Non-pigmented ciliary epithelial cell (primary cell): ENCODE results near the gene CDAN1.
"Not testable (repeated sequence)": the region's sequence is repeated elsewhere in the genome, so short reads cannot be mapped to it uniquely, and the experiment has no call there.

Experiments used
- DNase-seq: peaks from one replicate; pipeline ENCODE4 v3.0.0-alpha.2; 2010; ENCODE audit warnings: low read depth

The CDAN1 gene, protein sequence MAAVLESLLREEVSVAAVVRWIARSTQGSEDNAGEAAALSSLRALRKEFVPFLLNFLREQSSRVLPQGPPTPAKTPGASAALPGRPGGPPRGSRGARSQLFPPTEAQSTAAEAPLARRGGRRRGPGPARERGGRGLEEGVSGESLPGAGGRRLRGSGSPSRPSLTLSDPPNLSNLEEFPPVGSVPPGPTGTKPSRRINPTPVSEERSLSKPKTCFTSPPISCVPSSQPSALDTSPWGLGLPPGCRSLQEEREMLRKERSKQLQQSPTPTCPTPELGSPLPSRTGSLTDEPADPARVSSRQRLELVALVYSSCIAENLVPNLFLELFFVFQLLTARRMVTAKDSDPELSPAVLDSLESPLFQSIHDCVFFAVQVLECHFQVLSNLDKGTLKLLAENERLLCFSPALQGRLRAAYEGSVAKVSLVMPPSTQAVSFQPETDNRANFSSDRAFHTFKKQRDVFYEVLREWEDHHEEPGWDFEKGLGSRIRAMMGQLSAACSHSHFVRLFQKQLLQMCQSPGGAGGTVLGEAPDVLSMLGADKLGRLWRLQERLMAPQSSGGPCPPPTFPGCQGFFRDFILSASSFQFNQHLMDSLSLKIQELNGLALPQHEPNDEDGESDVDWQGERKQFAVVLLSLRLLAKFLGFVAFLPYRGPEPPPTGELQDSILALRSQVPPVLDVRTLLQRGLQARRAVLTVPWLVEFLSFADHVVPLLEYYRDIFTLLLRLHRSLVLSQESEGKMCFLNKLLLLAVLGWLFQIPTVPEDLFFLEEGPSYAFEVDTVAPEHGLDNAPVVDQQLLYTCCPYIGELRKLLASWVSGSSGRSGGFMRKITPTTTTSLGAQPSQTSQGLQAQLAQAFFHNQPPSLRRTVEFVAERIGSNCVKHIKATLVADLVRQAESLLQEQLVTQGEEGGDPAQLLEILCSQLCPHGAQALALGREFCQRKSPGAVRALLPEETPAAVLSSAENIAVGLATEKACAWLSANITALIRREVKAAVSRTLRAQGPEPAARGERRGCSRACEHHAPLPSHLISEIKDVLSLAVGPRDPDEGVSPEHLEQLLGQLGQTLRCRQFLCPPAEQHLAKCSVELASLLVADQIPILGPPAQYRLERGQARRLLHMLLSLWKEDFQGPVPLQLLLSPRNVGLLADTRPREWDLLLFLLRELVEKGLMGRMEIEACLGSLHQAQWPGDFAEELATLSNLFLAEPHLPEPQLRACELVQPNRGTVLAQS

GRCh38 chr15:42736793-42737528, at the start of gene CDAN1:
Gene CDAN1 (minus strand): TSS chr15:42737128. CDS start chr15:42737102, 26 bp downstream.
- peak; percentile 11 for DNase-seq

DNA sequence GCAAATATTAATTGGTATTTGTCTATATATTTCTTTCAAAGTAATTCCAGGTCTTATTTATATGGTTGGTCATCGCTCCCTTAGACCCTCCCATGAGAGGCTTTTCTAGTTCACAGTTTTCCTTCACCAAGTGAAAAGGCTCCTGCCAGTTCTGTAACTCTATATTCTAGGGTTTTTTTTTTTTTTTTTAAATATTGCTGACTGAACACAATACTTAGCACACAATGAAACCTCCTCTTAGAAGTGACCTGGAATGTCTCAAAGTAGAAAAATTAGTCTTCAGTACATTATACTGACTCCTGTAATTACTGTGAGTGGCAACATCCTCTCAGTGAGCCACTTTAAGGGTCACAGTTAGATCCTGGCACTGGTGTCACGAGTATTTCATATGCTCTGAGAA, 48.6 kb upstream of the CDAN1 start:
- no peak for DNase-seq

DNA sequence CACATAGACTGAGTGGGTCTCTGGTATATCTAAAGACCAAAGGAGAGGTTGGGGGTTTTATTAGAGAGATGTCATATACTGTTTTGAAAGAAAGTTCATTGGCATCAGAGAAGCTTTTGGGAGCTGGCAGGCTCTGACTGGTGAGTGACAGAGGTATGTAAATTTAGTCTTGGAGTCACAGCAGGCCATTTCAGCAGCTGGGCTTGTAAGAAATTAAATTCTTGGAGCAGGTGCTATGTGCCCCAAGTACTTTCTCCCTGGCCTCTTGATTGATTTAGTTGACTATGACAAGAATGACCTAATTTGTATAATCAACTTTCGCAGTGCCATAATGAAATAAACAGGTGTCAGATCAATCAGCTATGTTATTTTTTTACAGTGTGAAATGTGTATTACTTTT, 47.8 kb upstream of the CDAN1 start:
- no peak for DNase-seq

GRCh38 chr15:42782716-42783115, 45.8 kb upstream of the CDAN1 start:
- no peak for DNase-seq

GRCh38 chr15:42775416-42775815, 38.5 kb upstream of the CDAN1 start:
- DNase-seq = no peak

- no peak for DNase-seq
These were observed 36.0 kb upstream of the CDAN1 start for GRCh38 chr15:42772901-42773300.

DNA sequence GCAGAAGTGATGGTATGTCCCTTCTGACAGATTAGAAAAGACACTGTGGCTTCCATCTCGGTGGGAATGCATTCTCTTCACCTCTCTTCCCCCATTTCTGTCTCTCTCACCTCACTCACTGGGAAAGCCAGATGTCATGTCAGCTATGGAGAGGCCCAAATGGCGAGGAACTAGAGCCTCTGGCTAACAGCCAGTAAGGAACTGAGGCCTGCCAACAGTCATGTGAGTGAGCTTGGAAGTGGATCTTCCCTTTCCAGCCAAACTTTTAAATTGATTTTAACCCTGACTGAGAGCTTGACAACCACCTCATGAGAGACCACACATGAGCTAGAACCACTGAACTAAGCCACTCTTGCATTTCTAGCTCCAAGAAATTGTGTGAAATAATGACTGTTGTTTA, 35.2 kb upstream of the CDAN1 start:
- DNase-seq = no peak

- not testable (repeated sequence) for DNase-seq
These were observed 29.2 kb upstream of the CDAN1 start for GRCh38 chr15:42766109-42766508.

DNA sequence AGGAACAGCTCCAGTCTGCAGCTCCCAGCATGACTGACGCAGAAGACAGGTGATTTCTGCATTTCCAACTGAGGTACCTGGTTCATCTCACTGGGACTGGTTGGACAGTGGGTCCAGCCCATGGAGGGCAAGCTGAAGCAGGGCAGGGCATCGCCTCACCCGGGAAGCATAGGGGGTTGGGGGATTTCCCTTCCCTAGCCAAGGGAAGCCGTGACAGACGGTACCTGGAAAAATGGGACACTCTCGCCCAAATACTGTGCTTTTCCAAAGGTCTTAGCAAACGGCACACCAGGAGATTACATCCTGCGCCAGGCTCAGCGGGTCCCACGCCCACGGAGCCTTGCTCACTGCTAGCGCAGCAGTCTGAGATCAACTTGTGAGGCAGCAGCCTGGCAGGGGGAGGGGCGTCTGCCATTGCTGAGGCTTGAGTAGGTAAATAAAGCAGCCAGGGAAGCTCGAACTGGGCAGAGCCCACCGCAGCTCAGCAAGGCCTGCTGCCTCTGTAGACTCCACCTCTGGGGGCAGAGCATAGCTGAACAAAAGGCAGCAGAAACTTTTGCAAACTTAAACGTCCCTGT, 27.3 kb upstream of the CDAN1 start:
- not testable (repeated sequence) for DNase-seq

DNA sequence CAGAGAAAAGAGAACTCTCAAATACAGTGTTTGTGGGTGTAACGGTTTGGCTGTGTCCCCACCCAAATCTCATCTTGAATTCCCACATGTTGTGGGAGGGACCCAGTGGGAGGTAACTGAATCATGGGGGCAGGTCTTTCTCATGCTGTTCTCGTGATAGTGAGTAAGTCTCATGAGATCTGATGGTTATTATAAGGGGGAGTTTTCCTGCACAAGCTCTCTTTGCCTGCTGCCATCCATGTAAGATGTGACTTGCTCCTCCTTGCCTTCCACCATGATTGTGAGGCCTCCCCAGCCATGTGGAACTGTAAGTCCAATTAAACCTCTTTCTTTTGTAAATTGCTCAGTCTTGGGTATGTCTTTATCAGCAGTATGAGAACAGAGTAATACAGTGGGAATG, 24.9 kb upstream of the CDAN1 start:
- DNase-seq = not testable (repeated sequence)

DNA sequence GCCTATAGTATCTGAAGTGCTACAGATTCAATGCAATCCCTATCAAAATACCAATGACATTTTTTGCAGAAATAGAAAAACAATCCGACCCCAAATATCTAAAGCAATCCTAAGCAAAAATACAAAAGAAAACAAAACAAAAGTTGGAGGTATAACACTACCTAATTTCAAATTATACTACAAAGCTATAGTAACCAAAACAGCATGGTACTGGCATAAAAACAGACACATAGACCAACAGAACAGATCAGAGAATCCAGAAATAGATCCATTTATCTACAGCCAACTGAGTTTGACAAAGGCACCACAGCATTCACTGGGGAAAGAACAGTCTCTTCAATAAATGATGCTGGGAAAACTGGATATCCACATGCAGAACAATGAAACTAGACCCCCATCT, 23.8 kb upstream of the CDAN1 start:
- no peak for DNase-seq

GRCh38 chr15:42759093-42759492, 22.2 kb upstream of the CDAN1 start:
- DNase-seq = no peak

- no peak for DNase-seq
These were observed 13.4 kb upstream of the CDAN1 start for GRCh38 chr15:42750306-42750705.

GRCh38 chr15:42749266-42749665, 12.3 kb upstream of the CDAN1 start:
- DNase-seq = no peak

DNA sequence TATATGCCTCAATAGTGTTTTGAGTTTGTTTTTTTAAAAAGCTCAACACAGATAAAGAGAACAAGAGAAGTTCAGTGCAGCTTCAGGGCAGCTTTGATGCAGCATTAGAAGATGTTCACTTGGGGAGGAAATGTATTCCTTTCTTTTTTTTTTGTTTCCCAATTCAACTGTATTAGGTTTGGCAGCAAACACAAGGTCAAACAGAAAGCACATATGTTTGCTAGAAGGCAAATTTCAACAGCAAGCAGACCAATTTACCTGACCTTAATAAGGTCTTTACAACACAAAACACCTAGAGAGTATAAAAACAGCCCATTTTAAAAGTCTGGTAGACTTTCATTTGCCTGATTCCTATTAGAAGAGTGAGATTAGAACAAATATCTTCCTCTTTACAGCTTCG, 7.3 kb upstream of the CDAN1 start:
- no peak for DNase-seq

- no peak for DNase-seq
These were observed 5.2 kb upstream of the CDAN1 start for GRCh38 chr15:42742149-42742548.

GRCh38 chr15:42741710-42742109, 4.8 kb upstream of the CDAN1 start:
- no peak for DNase-seq

DNA sequence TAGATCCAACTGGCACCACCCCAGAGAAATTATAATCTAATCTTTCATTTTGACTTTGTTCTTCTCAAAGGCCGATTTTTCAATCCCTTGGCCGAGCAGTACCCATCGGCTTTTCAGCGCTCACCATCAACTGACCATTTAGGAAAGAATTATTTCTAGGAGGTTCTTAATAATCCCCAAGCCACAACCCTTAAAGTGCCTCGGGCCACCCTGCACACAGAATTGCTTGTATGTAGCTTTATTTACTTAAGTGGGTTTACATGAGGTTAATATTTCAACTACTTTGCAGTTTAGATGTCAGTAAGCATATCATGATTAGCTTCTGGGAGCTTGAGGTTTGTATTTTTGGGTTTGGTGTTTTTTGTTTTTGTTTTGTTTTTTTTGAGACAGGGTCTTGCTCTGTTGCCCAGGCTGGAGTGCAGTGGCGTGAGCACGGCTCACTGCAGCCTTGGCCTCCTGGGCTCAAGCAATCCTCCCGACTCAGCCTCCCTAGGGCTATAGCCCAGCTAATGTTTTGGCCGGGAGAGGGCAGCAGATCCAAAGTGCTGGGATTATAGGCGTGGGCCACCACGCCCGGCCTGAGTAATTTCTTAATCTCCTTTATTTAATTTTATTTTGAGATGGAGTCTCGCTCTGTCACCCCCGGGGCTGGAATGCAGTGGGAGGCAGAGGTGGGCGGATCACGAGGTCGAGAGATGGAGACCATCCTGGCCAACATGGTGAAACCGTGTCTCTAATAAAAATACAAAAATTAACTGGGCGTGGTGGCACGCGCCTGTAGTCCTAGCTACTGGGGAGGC, 801 bp upstream of the CDAN1 start:
- no peak for DNase-seq

DNA sequence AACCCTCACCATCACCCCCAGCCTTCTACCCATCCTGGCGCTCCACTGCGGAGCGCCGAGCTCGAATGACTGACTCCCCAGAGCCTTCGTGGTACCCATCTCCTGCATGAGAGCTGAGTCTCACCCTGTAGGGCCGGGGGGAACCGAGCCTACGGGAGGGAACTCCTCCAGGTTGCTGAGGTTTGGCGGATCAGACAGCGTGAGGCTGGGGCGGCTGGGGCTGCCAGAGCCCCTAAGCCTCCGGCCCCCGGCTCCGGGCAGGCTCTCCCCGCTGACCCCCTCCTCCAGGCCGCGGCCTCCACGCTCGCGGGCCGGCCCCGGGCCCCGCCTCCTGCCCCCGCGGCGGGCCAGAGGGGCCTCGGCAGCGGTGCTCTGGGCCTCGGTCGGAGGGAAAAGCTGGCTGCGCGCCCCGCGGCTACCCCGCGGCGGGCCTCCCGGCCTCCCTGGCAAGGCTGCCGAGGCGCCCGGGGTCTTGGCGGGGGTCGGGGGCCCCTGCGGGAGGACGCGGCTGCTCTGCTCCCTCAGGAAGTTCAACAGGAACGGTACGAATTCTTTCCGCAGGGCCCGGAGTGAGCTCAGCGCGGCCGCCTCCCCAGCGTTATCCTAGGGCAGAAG, 643 bp downstream of the CDAN1 start:
- no peak for DNase-seq
